CD8-positive, alpha-beta memory T cell (primary cell): ENCODE measurements around the gene SRSF8. TPM values are rescaled to one million over a fixed set of nuclear protein-coding genes. Genes with fewer than 3 reads are reported as not detected.

ENCODE experiments used
- CTCF ChIA-PET: fragments of 350-600 bp; sonication (Branson Sonifier 250); formaldehyde crosslinking; loops from one replicate; lab custom pipeline; 2021; ENCODE audit warnings: antibody characterized with exemption; lab: Charles Lee
- POLR2A ChIA-PET: fragments of 350-600 bp; sonication (Branson Sonifier 250); formaldehyde crosslinking; loops from one replicate; lab custom pipeline; 2021; ENCODE audit warnings: antibody characterized with exemption; lab: Charles Lee
- DNase-seq, 5 donors: peaks; one replicate each; pipeline versions ENCODE4 v3.0.0 to v3.0.0-alpha.2; 2020 to 2022; ENCODE audit warnings: mixed read lengths in 1 of 5
- H3K27ac ChIP-seq: one replicate; pipeline ENCODE4 v1.7.0; 2013; ENCODE audit warnings: low read depth, mild to moderate bottlenecking, low read length, moderate library complexity
- H3K27me3 ChIP-seq: 2 replicates; pipeline ENCODE4 v1.7.0; 2013; ENCODE audit warnings: low read length, mild to moderate bottlenecking; ENCODE audit not compliant: insufficient read depth, poor library complexity, severe bottlenecking
- H3K36me3 ChIP-seq: 2 replicates; pipeline ENCODE4 v1.7.0; 2013; ENCODE audit warnings: mild to moderate bottlenecking, low read length, moderate library complexity; ENCODE audit not compliant: insufficient read depth
- H3K4me1 ChIP-seq: 2 replicates; pipeline ENCODE4 v1.7.0; 2013; ENCODE audit warnings: mild to moderate bottlenecking, low read length, moderate library complexity; ENCODE audit not compliant: insufficient read depth
- H3K4me3 ChIP-seq: 2 replicates; pipeline ENCODE4 v1.7.0; 2013; ENCODE audit warnings: mild to moderate bottlenecking, low read length
- H3K9me3 ChIP-seq: 2 replicates; pipeline ENCODE4 v1.7.0; 2013; ENCODE audit warnings: mild to moderate bottlenecking, low read length
- H3K27ac Mint-ChIP-seq, 8 donors: one replicate each; pipeline ENCODE4 v1.8.0; 2020 to 2021; ENCODE audit warnings: mixed read lengths in 8 of 8, mild to moderate bottlenecking in 6 of 8, inconsistent platforms in 3 of 8, moderate library complexity in 3 of 8
- H3K27me3 Mint-ChIP-seq, 2 donors: one replicate each; pipeline ENCODE4 v1.8.0; 2020 to 2021; ENCODE audit warnings: mixed read lengths in 2 of 2, mild to moderate bottlenecking in 1 of 2, moderate library complexity in 1 of 2
- H3K36me3 Mint-ChIP-seq, 3 donors: one replicate each; pipeline ENCODE4 v1.8.0; 2020 to 2021; ENCODE audit warnings: mixed read lengths in 3 of 3, inconsistent platforms in 1 of 3, mild to moderate bottlenecking in 1 of 3
- H3K4me1 Mint-ChIP-seq, 3 donors: one replicate each; pipeline ENCODE4 v1.8.0; 2020 to 2021; ENCODE audit warnings: mixed read lengths in 3 of 3, inconsistent platforms in 1 of 3, mild to moderate bottlenecking in 1 of 3
- H3K4me3 Mint-ChIP-seq, 7 donors: one replicate each; pipeline ENCODE4 v1.8.0; 2020 to 2021; ENCODE audit warnings: mixed read lengths in 7 of 7, mild to moderate bottlenecking in 6 of 7, moderate library complexity in 4 of 7, inconsistent platforms in 2 of 7
- H3K9me3 Mint-ChIP-seq, 5 donors: one replicate each; pipeline ENCODE4 v1.8.0; 2020 to 2022; ENCODE audit warnings: mixed read lengths in 5 of 5, mild to moderate bottlenecking in 3 of 5, moderate library complexity in 2 of 5, inconsistent platforms in 1 of 5
- polyA plus RNA-seq: library from polyadenylated mRNA; unstranded; fragments of 300-500 nt; fragmentation: Illumina TruSeq; gene quantifications from one replicate; pipeline ENCODE4 v1.2.3, GENCODE V29; 2021
- total RNA-seq, 2 experiments: library from RNA; stranded (reverse); gene quantifications; one replicate each; pipeline ENCODE4 v1.2.3, GENCODE V29; 2021

Gene SRSF8
- total and polyA plus RNA-seq, 3 experiments from 2014 or later: 75.8 to 91.6 (median 82.8) TPM

DNA sequence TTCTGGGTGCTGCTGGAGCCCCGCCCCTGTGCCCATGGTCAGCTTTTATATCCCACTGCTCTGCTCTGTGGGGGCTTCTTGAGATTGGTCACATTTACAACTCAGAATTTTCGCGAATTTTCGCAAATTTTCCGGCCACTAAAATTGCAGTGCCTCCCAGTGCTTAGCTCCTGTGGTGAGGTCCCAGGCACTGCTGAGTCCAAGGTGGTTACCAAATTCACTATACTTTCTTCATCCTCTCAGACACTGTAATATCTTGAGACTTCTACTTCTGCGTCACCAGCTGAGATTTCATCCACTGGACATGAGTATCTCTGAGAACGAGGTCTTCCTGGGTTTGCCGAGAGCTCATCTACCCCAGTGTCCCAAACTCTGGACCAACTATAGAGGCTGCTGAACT lies 8.8 kb upstream of the SRSF8 start:
- H3K36me3 ChIP-seq: no peaks in the 10 kb centered on the region
- no peaks in the 10 kb centered on the region for H3K4me1 ChIP-seq
- Mint-ChIP-seq H3K27ac (no peak overlapping the region), H3K9me3 (no peaks in the 10 kb centered on the region), H3K4me1 (no peaks in the 10 kb centered on the region), H3K27me3 (peaks cover 28 to 49% of the 10 kb centered on the region in 2 donors), H3K4me3 (no peak overlapping the region), H3K36me3 (no peaks in the 10 kb centered on the region)
- ChIA-PET POLR2A (no interaction called here), CTCF (interaction anchor here (2.3 kb wide), 1 partner anchor 9 kb away, joined by 9 read pairs; the partner anchor contains the start of gene SRSF8)
- no peaks in the 10 kb centered on the region for H3K9me3 ChIP-seq
- H3K27me3 ChIP-seq: peaks cover 5% of the 10 kb centered on the region
- no peak for DNase-seq
- no peak overlapping the region for H3K4me3 ChIP-seq
- no peak overlapping the region for H3K27ac ChIP-seq

DNA sequence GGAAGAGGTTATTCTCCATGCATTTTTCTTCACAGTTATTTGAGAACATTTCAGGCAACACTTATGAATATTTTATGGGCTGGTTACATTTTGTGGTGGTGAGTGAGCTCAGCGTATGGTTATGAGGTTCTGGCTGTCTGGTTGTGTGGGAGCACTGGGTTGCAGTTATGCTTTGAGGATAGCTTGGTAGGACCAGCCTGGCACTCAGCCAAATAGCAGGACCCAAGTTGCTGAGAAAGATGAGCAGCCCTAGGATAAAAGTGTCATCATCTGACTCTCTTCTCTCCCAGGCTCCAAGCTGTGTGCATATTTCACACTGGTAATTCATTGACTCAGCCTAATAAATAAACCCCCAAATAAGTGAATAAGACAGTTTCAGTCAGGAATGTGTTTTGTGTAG lies 8.1 kb upstream of the SRSF8 start:
- peaks cover 24 to 43% of the 10 kb centered on the region in 2 donors for H3K27me3 Mint-ChIP-seq
- no peaks in the 10 kb centered on the region for H3K4me1 Mint-ChIP-seq
- ChIA-PET CTCF (interaction anchor here (2.3 kb wide), 1 partner anchor 8 kb away, joined by 9 read pairs; the partner anchor contains the start of gene SRSF8), POLR2A (no interaction called here)
- H3K27ac Mint-ChIP-seq: no peak overlapping the region
- Histone ChIP-seq H3K9me3 (no peaks in the 10 kb centered on the region), H3K27me3 (peaks cover 5% of the 10 kb centered on the region), H3K36me3 (no peaks in the 10 kb centered on the region), H3K4me3 (no peak overlapping the region), H3K27ac (no peak overlapping the region), H3K4me1 (no peaks in the 10 kb centered on the region)
- no peaks in the 10 kb centered on the region for H3K9me3 Mint-ChIP-seq
- H3K36me3 Mint-ChIP-seq: no peaks in the 10 kb centered on the region
- DNase-seq: no peak
- H3K4me3 Mint-ChIP-seq: no peak overlapping the region

- ChIA-PET POLR2A (no interaction called here), CTCF (interaction anchor here (2.3 kb wide), 1 partner anchor 8 kb away, joined by 9 read pairs; the partner anchor contains the start of gene SRSF8)
- H3K27ac ChIP-seq: no peak overlapping the region
- Mint-ChIP-seq H3K36me3 (no peaks in the 10 kb centered on the region), H3K27ac (no peak overlapping the region), H3K4me3 (no peak overlapping the region), H3K27me3 (peaks cover 21 to 39% of the 10 kb centered on the region in 2 donors), H3K9me3 (no peaks in the 10 kb centered on the region), H3K4me1 (no peaks in the 10 kb centered on the region)
- no peaks in the 10 kb centered on the region for H3K4me1 ChIP-seq
- DNase-seq: no peak
- H3K4me3 ChIP-seq: no peak overlapping the region
- no peaks in the 10 kb centered on the region for H3K36me3 ChIP-seq
- H3K9me3 ChIP-seq: no peaks in the 10 kb centered on the region
- peaks cover 5% of the 10 kb centered on the region for H3K27me3 ChIP-seq
Observed at GRCh38 chr11:95059046-95059445, 7.7 kb upstream of the SRSF8 start.

- H3K4me3 ChIP-seq: no peak overlapping the region
- DNase-seq: no peak
- ChIA-PET POLR2A (no interaction called here), CTCF (no interaction called here)
- peaks cover 5% of the 10 kb centered on the region in 2 donors for H3K27me3 Mint-ChIP-seq
- peak overlapping the region in 2 of 7 donors; percentile 17 to 20 for H3K4me3 Mint-ChIP-seq
- peaks cover 0 to 19% (median 5%) of the 10 kb centered on the region in 3 donors for H3K36me3 Mint-ChIP-seq
- H3K9me3 ChIP-seq: no peaks in the 10 kb centered on the region
- no peaks in the 10 kb centered on the region for H3K27me3 ChIP-seq
- no peaks in the 10 kb centered on the region for H3K9me3 Mint-ChIP-seq
- no peaks in the 10 kb centered on the region for H3K36me3 ChIP-seq
- H3K4me1 ChIP-seq: peaks cover 18% of the 10 kb centered on the region
- no peak overlapping the region for H3K27ac ChIP-seq
- peaks cover 17 to 24% (median 19%) of the 10 kb centered on the region in 3 donors for H3K4me1 Mint-ChIP-seq
- no peak overlapping the region for H3K27ac Mint-ChIP-seq
Observed at GRCh38 chr11:95065336-95065735, 1.4 kb upstream of the SRSF8 start.

- peak overlapping the region; percentile 91 to 100 (median 97) for H3K4me3 Mint-ChIP-seq
- no peaks in the 10 kb centered on the region for H3K36me3 ChIP-seq
Observed at GRCh38 chr11:95067039-95067840, 521 bp downstream of the SRSF8 start.

GRCh38 chr11:95067841-95068219 lies 1.1 kb downstream of the SRSF8 start:
- no peaks in the 10 kb centered on the region for H3K27me3 Mint-ChIP-seq
- Histone ChIP-seq H3K36me3 (no peaks in the 10 kb centered on the region), H3K9me3 (no peaks in the 10 kb centered on the region), H3K27me3 (no peaks in the 10 kb centered on the region), H3K4me3 (peak overlapping the region; percentile 78), H3K4me1 (peaks cover 29% of the 10 kb centered on the region), H3K27ac (peak overlapping the region; percentile 96)
- peak overlapping the region; percentile 91 to 100 (median 97) for H3K4me3 Mint-ChIP-seq
- ChIA-PET POLR2A (interaction anchor here (0.9 to 7.1 kb wide), 17 partner anchors 22 to 1327 kb away, joined by 3 to 164 read pairs (median 9); partner anchors contain the start of genes C11orf54, CCDC82, CEP57 and CWC15), CTCF (interaction anchor here (0.8 to 8.7 kb wide), 22 partner anchors 9 to 1322 kb away, joined by 3 to 116 read pairs (median 4); partner anchors contain the start of genes CCDC82, CEP57, CWC15 and ENDOD1)
- DNase-seq: peak in 1 of 5 donors; percentile 62
- peak overlapping the region; percentile 85 to 99 (median 98) for H3K27ac Mint-ChIP-seq
- peaks cover 0 to 34% (median 7%) of the 10 kb centered on the region in 3 donors for H3K36me3 Mint-ChIP-seq
- H3K9me3 Mint-ChIP-seq: no peaks in the 10 kb centered on the region
- peaks cover 27 to 40% (median 38%) of the 10 kb centered on the region in 3 donors for H3K4me1 Mint-ChIP-seq

More at GRCh38 chr11:95067039-95067840, 521 bp downstream of the SRSF8 start:
- Mint-ChIP-seq H3K27me3 (no peaks in the 10 kb centered on the region), H3K4me1 (peaks cover 27 to 37% (median 33%) of the 10 kb centered on the region in 3 donors), H3K36me3 (peaks cover 0 to 30% (median 7%) of the 10 kb centered on the region in 3 donors), H3K9me3 (no peaks in the 10 kb centered on the region), H3K27ac (peak overlapping the region; percentile 85 to 99 (median 99))
- Histone ChIP-seq H3K9me3 (no peaks in the 10 kb centered on the region), H3K27me3 (no peaks in the 10 kb centered on the region), H3K27ac (peak overlapping the region; percentile 96), H3K4me1 (peaks cover 29% of the 10 kb centered on the region), H3K4me3 (peak overlapping the region; percentile 78)
- POLR2A ChIA-PET: interaction anchor here (0.6 to 7.1 kb wide), 24 partner anchors 9 to 1326 kb away, joined by 3 to 164 read pairs (median 5); partner anchors contain the start of genes C11orf54, CCDC82, CEP57 and CWC15
- DNase-seq: peak; percentile 65 to 84 (median 76)
- CTCF ChIA-PET: interaction anchor here (0.9 to 8.7 kb wide), 23 partner anchors 9 to 1322 kb away, joined by 3 to 116 read pairs (median 4); partner anchors contain the start of genes CCDC82, CEP57, CWC15 and ENDOD1

- H3K27me3 Mint-ChIP-seq: no peaks in the 10 kb centered on the region
Observed at GRCh38 chr11:95068549-95068948, 1.8 kb downstream of the SRSF8 start.

More at GRCh38 chr11:95068549-95068948, 1.8 kb downstream of the SRSF8 start:
- Mint-ChIP-seq H3K4me3 (peak overlapping the region; percentile 91 to 100 (median 97)), H3K9me3 (no peaks in the 10 kb centered on the region), H3K36me3 (peaks cover 0 to 38% (median 7%) of the 10 kb centered on the region in 3 donors), H3K27ac (peak overlapping the region; percentile 85 to 99 (median 98)), H3K4me1 (peaks cover 30 to 44% (median 42%) of the 10 kb centered on the region in 3 donors)
- H3K4me1 ChIP-seq: peaks cover 29% of the 10 kb centered on the region
- peak overlapping the region; percentile 78 for H3K4me3 ChIP-seq
- peak; percentile 54 to 85 (median 77) for DNase-seq
- H3K36me3 ChIP-seq: no peaks in the 10 kb centered on the region
- H3K9me3 ChIP-seq: no peaks in the 10 kb centered on the region
- ChIA-PET CTCF (interaction anchor here (0.8 to 8.7 kb wide), 13 partner anchors 12 to 722 kb away, joined by 3 to 116 read pairs (median 3); partner anchors contain the start of genes CEP57, ENDOD1, FAM76B and SESN3), POLR2A (interaction anchor here (1.5 to 7.1 kb wide), 11 partner anchors 21 to 1321 kb away, joined by 3 to 164 read pairs (median 9); partner anchors contain the start of genes CCDC82, CEP57, CWC15 and ENDOD1)
- H3K27ac ChIP-seq: peak overlapping the region; percentile 96
- no peaks in the 10 kb centered on the region for H3K27me3 ChIP-seq
